H9 (cell line): Measurements from ENCODE around the gene ATG2A. TPM values are rescaled to one million over a fixed set of nuclear protein-coding genes. Genes with fewer than 3 reads are reported as not detected.

Experiments used
- DNase-seq: peaks from one replicate; pipeline ENCODE4 v3.0.0-alpha.2; 2017
- H2AFZ ChIP-seq: one replicate; pipeline ENCODE4 v1.6.1; 2013; ENCODE audit warnings: mild to moderate bottlenecking, low read length, control low read depth, moderate library complexity
- H2AK5ac ChIP-seq: 2 replicates; pipeline ENCODE4 v1.6.1; 2013; ENCODE audit warnings: low read length, control low read depth, mixed read lengths; ENCODE audit not compliant: insufficient read length
- H2BK120ac ChIP-seq: one replicate; pipeline ENCODE4 v1.6.1; 2013; ENCODE audit warnings: low read depth, mild to moderate bottlenecking, low read length, control low read depth, inconsistent platforms; ENCODE audit not compliant: poor library complexity, severe bottlenecking
- H2BK12ac ChIP-seq: 2 replicates; pipeline ENCODE4 v1.6.1; 2013; ENCODE audit warnings: low read length, control low read depth, mixed read lengths, low read depth; ENCODE audit not compliant: insufficient read length
- H2BK15ac ChIP-seq: 2 replicates; pipeline ENCODE4 v1.6.1; 2013; ENCODE audit warnings: low read depth, low read length, control low read depth
- H2BK20ac ChIP-seq: one replicate; pipeline ENCODE4 v1.6.1; 2013; ENCODE audit warnings: low read depth, mild to moderate bottlenecking, low read length, control low read depth, inconsistent platforms; ENCODE audit not compliant: poor library complexity, severe bottlenecking
- H2BK5ac ChIP-seq: 2 replicates; pipeline ENCODE4 v1.6.1; 2013; ENCODE audit warnings: low read length, control low read depth, mixed read lengths; ENCODE audit not compliant: insufficient read length
- H3K14ac ChIP-seq: 2 replicates; pipeline ENCODE4 v1.6.1; 2013; ENCODE audit warnings: low read length, control low read depth; ENCODE audit not compliant: insufficient read depth
- H3K18ac ChIP-seq: 2 replicates; pipeline ENCODE4 v1.6.1; 2013; ENCODE audit warnings: low read depth, mild to moderate bottlenecking, mixed read lengths, low read length, control low read depth; ENCODE audit not compliant: insufficient read length
- H3K23ac ChIP-seq: 2 replicates; pipeline ENCODE4 v1.6.1; 2013; ENCODE audit warnings: low read length, control low read depth, mixed read lengths, low read depth; ENCODE audit not compliant: insufficient read length
- H3K23me2 ChIP-seq: 2 replicates; pipeline ENCODE4 v1.6.1; 2013; ENCODE audit warnings: low read depth, mild to moderate bottlenecking, mixed read lengths, low read length, control low read depth; ENCODE audit not compliant: insufficient read length, poor library complexity, severe bottlenecking
- H3K27ac ChIP-seq: 2 replicates; pipeline ENCODE4 v1.5.1; 2013; ENCODE audit warnings: low read length, control low read depth, mixed read lengths, low read depth; ENCODE audit not compliant: insufficient read length
- H3K27me3 ChIP-seq: 2 replicates; pipeline ENCODE4 v1.6.1; 2013; ENCODE audit warnings: low read length, control low read depth, inconsistent platforms; ENCODE audit not compliant: insufficient read depth
- H3K4ac ChIP-seq: 2 replicates; pipeline ENCODE4 v1.6.1; 2013; ENCODE audit warnings: low read depth, mild to moderate bottlenecking, control low read depth, inconsistent platforms, low read length, moderate library complexity
- H3K4me1 ChIP-seq: 2 replicates; pipeline ENCODE4 v1.6.1; 2013; ENCODE audit warnings: low read length, control low read depth, inconsistent platforms; ENCODE audit not compliant: insufficient read depth
- H3K4me2 ChIP-seq: 2 replicates; pipeline ENCODE4 v1.6.1; 2013; ENCODE audit warnings: low read length, control low read depth, mixed read lengths; ENCODE audit not compliant: insufficient read length, insufficient read depth
- H3K56ac ChIP-seq: 2 replicates; pipeline ENCODE4 v1.6.1; 2013; ENCODE audit warnings: low read depth, mild to moderate bottlenecking, mixed read lengths, low read length, control low read depth; ENCODE audit not compliant: insufficient read length
- H3K79me1 ChIP-seq: 2 replicates; pipeline ENCODE4 v1.6.1; 2013; ENCODE audit warnings: low read depth, mild to moderate bottlenecking, moderate library complexity, low read length, control low read depth, inconsistent platforms; ENCODE audit not compliant: insufficient read depth, poor library complexity, severe bottlenecking
- H3K79me2 ChIP-seq: 2 replicates; pipeline ENCODE4 v1.6.1; 2013; ENCODE audit warnings: low read length, control low read depth, inconsistent platforms; ENCODE audit not compliant: insufficient read depth
- H3K9ac ChIP-seq: 2 replicates; pipeline ENCODE4 v1.6.1; 2013; ENCODE audit warnings: low read length, control low read depth, mixed read lengths; ENCODE audit not compliant: insufficient read length; ENCODE audit errors: extremely low read depth
- H3K9me3 ChIP-seq: one replicate; pipeline ENCODE4 v1.6.1; 2013; ENCODE audit warnings: low read depth, low read length, inconsistent platforms; ENCODE audit not compliant: control insufficient read depth
- H3T11ph ChIP-seq: one replicate; pipeline ENCODE4 v1.6.1; 2013; ENCODE audit warnings: mild to moderate bottlenecking, low read length, control low read depth, inconsistent platforms
- H4K20me1 ChIP-seq: one replicate; pipeline ENCODE4 v1.6.1; 2013; ENCODE audit not compliant: control insufficient read depth, insufficient read length, insufficient read depth
- H4K5ac ChIP-seq: 2 replicates; pipeline ENCODE4 v1.6.1; 2013; ENCODE audit warnings: low read depth, mild to moderate bottlenecking, mixed read lengths, low read length, control low read depth; ENCODE audit not compliant: insufficient read length
- H4K8ac ChIP-seq: replicated peaks from 2 replicates; pipeline ENCODE4 v1.6.1; 2013; ENCODE audit warnings: low read length, control low read depth, mixed read lengths, low read depth; ENCODE audit not compliant: insufficient read length
- H4K91ac ChIP-seq: 2 replicates; pipeline ENCODE4 v1.6.1; 2013; ENCODE audit warnings: low read depth, mild to moderate bottlenecking, moderate library complexity, mixed read lengths, low read length, control low read depth; ENCODE audit not compliant: insufficient read length
- H3K27ac Mint-ChIP-seq, 3 experiments: 2 replicates in 2 of 3; 3 replicates in 1 of 3; pipeline ENCODE4 v1.8.0; 2020 to 2021; ENCODE audit warnings: mixed read lengths in 3 of 3, mild to moderate bottlenecking in 1 of 3, moderate library complexity in 1 of 3
- H3K27me3 Mint-ChIP-seq: 2 replicates; pipeline ENCODE4 v1.8.0; 2021; ENCODE audit warnings: low read depth, mild to moderate bottlenecking, moderate library complexity, mixed read lengths
- H3K36me3 Mint-ChIP-seq, 3 experiments: 2 replicates in 2 of 3; 3 replicates in 1 of 3; pipeline ENCODE4 v1.8.0; 2020 to 2021; ENCODE audit warnings: low read depth in 3 of 3, mixed read lengths in 3 of 3; ENCODE audit not compliant: insufficient read depth in 1 of 3
- H3K4me1 Mint-ChIP-seq, 2 experiments: 2 replicates each; pipeline ENCODE4 v1.8.0; 2020; ENCODE audit warnings: mixed read lengths in 2 of 2
- H3K4me3 Mint-ChIP-seq, 2 experiments: 2 replicates in 1 of 2; 3 replicates in 1 of 2; pipeline ENCODE4 v1.8.0; 2020 to 2021; ENCODE audit warnings: mild to moderate bottlenecking in 2 of 2, mixed read lengths in 2 of 2, moderate library complexity in 1 of 2
- H3K9me3 Mint-ChIP-seq, 2 experiments: 2 replicates in 1 of 2; 3 replicates in 1 of 2; pipeline ENCODE4 v1.8.0; 2020; ENCODE audit warnings: mild to moderate bottlenecking in 2 of 2, mixed read lengths in 2 of 2, moderate library complexity in 1 of 2
- CTCF ChIP-seq: fragments of 200-600 bp; sonication (generic); conservative IDR thresholded peaks from 3 replicates; pipeline ENCODE4 v1.8.0; 2021; ENCODE audit warnings: antibody characterized with exemption, mild to moderate bottlenecking
- WGBS: extraction: QIAGEN DNeasy Blood & Tissue Kit; methylation state at CpG from one replicate; pipeline ENCODE4 v1.1.7; 2013; ENCODE audit warnings: missing lambda C conversion rate, low lambda C conversion rate, mixed read lengths; ENCODE audit not compliant: insufficient read length; ENCODE audit errors: extremely low coverage; 5-methylcytosine and 5-hydroxymethylcytosine counted together
- total RNA-seq: library from RNA; stranded (reverse); gene quantifications from 2 replicates; pipeline ENCODE4 v1.2.1, GENCODE V29; 2021

ATG2A gene
- total RNA-seq, 1 experiment from 2014 or later: 21.3 TPM

- Histone ChIP-seq H4K8ac (no peak overlapping the region), H3K18ac (no peak overlapping the region), H2BK12ac (no peak overlapping the region), H2BK5ac (no peak overlapping the region), H3K23ac (no peak overlapping the region), H4K5ac (no peak overlapping the region), H3K4ac (no peak overlapping the region), H4K20me1 (no peaks in the 10 kb centered on the region), H2BK120ac (no peak overlapping the region), H3K14ac (no peak overlapping the region), H3T11ph (no peak overlapping the region), H3K27me3 (no peaks in the 10 kb centered on the region), H3K56ac (no peak overlapping the region), H3K79me2 (no peaks in the 10 kb centered on the region), H2BK20ac (no peak overlapping the region), H2BK15ac (no peak overlapping the region), H2AK5ac (no peak overlapping the region), H3K4me1 (no peaks in the 10 kb centered on the region), H3K4me2 (no peak overlapping the region), H2AFZ (no peak overlapping the region), H3K27ac (no peak overlapping the region), H3K23me2 (no peaks in the 10 kb centered on the region), H3K9me3 (no peaks in the 10 kb centered on the region), H3K79me1 (no peaks in the 10 kb centered on the region), H4K91ac (no peak overlapping the region), H3K9ac (no peak overlapping the region)
- Mint-ChIP-seq H3K4me1 (no peaks in the 10 kb centered on the region), H3K27ac (no peak overlapping the region), H3K9me3 (no peaks in the 10 kb centered on the region), H3K27me3 (no peaks in the 10 kb centered on the region), H3K4me3 (no peak overlapping the region), H3K36me3 (peaks cover 17 to 53% (median 47%) of the 10 kb centered on the region in 3 experiments; a peak in 6 of 7 replicates)
- no peak for TF ChIP-seq CTCF
- no CpG with 5 or more reads among the region's 39 CpGs for WGBS
- no peak for DNase-seq
Observed at GRCh38 chr11:64909653-64910343, 7.2 kb downstream of the ATG2A start.
